Measurements from ENCODE around the gene TSPOAP1.
"Not testable (repeated sequence)": the region's sequence is repeated elsewhere in the genome, so short reads cannot be mapped to it uniquely, and the experiment has no call there.

Gene TSPOAP1

GRCh38 chr17:58341136-58341860 lies 12.7 kb upstream of the TSPOAP1 start:
- DNase-seq (ENCODE audit: low spot score): not testable (repeated sequence)

- DNase-seq (ENCODE audit: low spot score): no peak
These were observed 11.8 kb upstream of the TSPOAP1 start for GRCh38 chr17:58340405-58340876.

GRCh38 chr17:58339755-58340404 lies 11.3 kb upstream of the TSPOAP1 start:
- no peak for DNase-seq (ENCODE audit: low spot score)

- no peak for DNase-seq (ENCODE audit: low spot score)
These were observed 10.5 kb upstream of the TSPOAP1 start for GRCh38 chr17:58338841-58339754.

GRCh38 chr17:58338454-58338840 lies 9.9 kb upstream of the TSPOAP1 start:
- DNase-seq (ENCODE audit: low spot score): no peak

GRCh38 chr17:58337600-58338453 lies 9.2 kb upstream of the TSPOAP1 start:
- no peak for DNase-seq (ENCODE audit: low spot score)

- no peak for DNase-seq (ENCODE audit: low spot score)
These were observed 8.6 kb upstream of the TSPOAP1 start for GRCh38 chr17:58337210-58337599.

- no peak for DNase-seq (ENCODE audit: low spot score)
These were observed 8.0 kb upstream of the TSPOAP1 start for GRCh38 chr17:58336456-58337209.

- no peak for DNase-seq (ENCODE audit: low spot score)
These were observed 7.3 kb upstream of the TSPOAP1 start for GRCh38 chr17:58335779-58336455.

GRCh38 chr17:58335061-58335731 lies 6.6 kb upstream of the TSPOAP1 start:
- DNase-seq (ENCODE audit: low spot score): no peak

- DNase-seq (ENCODE audit: low spot score): no peak
These were observed 6.1 kb upstream of the TSPOAP1 start for GRCh38 chr17:58334661-58335060.

GRCh38 chr17:58334256-58334655 lies 5.7 kb upstream of the TSPOAP1 start:
- DNase-seq (ENCODE audit: low spot score): no peak

GRCh38 chr17:58333736-58334207 lies 5.2 kb upstream of the TSPOAP1 start:
- no peak for DNase-seq (ENCODE audit: low spot score)

GRCh38 chr17:58332778-58333735 lies 4.5 kb upstream of the TSPOAP1 start:
- no peak for DNase-seq (ENCODE audit: low spot score)

GRCh38 chr17:58331815-58332777 lies 3.5 kb upstream of the TSPOAP1 start:
- DNase-seq (ENCODE audit: low spot score): no peak

- no peak for DNase-seq (ENCODE audit: low spot score)
These were observed 2.6 kb upstream of the TSPOAP1 start for GRCh38 chr17:58330997-58331814.

All from D341Med (cell line).